HepG2 (cell line): ENCODE results near the gene DYSF. TPM values are rescaled to one million over a fixed set of nuclear protein-coding genes. Genes with fewer than 3 reads are reported as not detected.

Experiments
- ATAC-seq: fragments of 200-7000 bp; cut with Tn5 transposase; 3 replicates; pipeline ENCODE4 v1.9.1; 2020; ENCODE audit warnings: mild to moderate bottlenecking, moderate library complexity
- BruUV-seq: library from RNA; stranded (reverse); fragments of 400-500 nt; replicated peaks from 2 replicates; lab custom pipeline; 2021; lab: Mats Ljungman, UMichigan
- CTCF ChIA-PET: fragments of 300-600 bp; formaldehyde crosslinking; extraction: SDS; loops from one replicate; lab custom pipeline; 2021; ENCODE audit warnings: low total read pairs, inconsistent platforms, low intra/inter-chr PET ratio; lab: Yijun Ruan, JAX
- POLR2A ChIA-PET: fragments of 350-600 bp; sonication (Branson Sonifier 250); formaldehyde crosslinking; loops from one replicate; lab custom pipeline; 2020; ENCODE audit warnings: antibody characterized with exemption, inconsistent platforms; lab: Yijun Ruan, JAX
- DNase-seq: peaks from one replicate; pipeline ENCODE4 v3.0.0-alpha.2; 2015; ENCODE audit warnings: low spot score
- FAIRE-seq: peaks from 3 replicates; lab custom pipeline; 2011; peaks lifted over from hg19 to GRCh38; lab: Jason Lieb, UNC
- H2AFZ ChIP-seq: one replicate; pipeline ENCODE4 v1.6.1; 2011; ENCODE audit warnings: low read length, inconsistent platforms
- H3K27ac ChIP-seq: fragments of 300-600 bp; 3 replicates; pipeline ENCODE4 v1.8.0; 2011; ENCODE audit warnings: mixed run types, mild to moderate bottlenecking, mixed read lengths, low read length, inconsistent platforms; ENCODE audit not compliant: insufficient read depth; ENCODE audit errors: extremely low read length
- H3K27me3 ChIP-seq, 2 experiments: fragments of 200-600 bp in 1 of 2; 2 replicates in 1 of 2; 3 replicates in 1 of 2; pipeline versions ENCODE4 v1.6.0 to v1.8.0; 2011; ENCODE audit warnings: low read length in 2 of 2, mild to moderate bottlenecking in 2 of 2, moderate library complexity in 2 of 2, inconsistent platforms in 1 of 2; ENCODE audit not compliant: insufficient read depth in 2 of 2, control insufficient read depth in 1 of 2
- H3K36me3 ChIP-seq, 2 experiments: fragments of 200-600 bp in 1 of 2; replicated peaks in 1 of 2; 2 replicates in 1 of 2; 3 replicates in 1 of 2; pipeline versions ENCODE4 v1.5.1 to v1.8.0; 2011; ENCODE audit warnings: low read length in 2 of 2, inconsistent platforms in 1 of 2; ENCODE audit not compliant: insufficient read depth in 2 of 2, control insufficient read depth in 1 of 2
- H3K4me1 ChIP-seq: 2 replicates; pipeline ENCODE4 v1.5.1; 2012; ENCODE audit warnings: low read length, inconsistent platforms; ENCODE audit not compliant: insufficient read depth
- H3K4me2 ChIP-seq: 2 replicates; pipeline ENCODE4 v1.6.0; 2011; ENCODE audit warnings: low read depth, low read length, inconsistent platforms
- H3K4me3 ChIP-seq, 3 experiments: fragments of 200-600 bp in 1 of 3; sonication (generic), shearing (Covaris generic) in 1 of 3; replicated peaks in 1 of 3; 2 replicates each; pipeline ENCODE4 v1.5.1; 2011 to 2016; ENCODE audit warnings: low read length in 3 of 3, inconsistent platforms in 2 of 3, low read depth in 2 of 3, mild to moderate bottlenecking in 2 of 3, control low read depth in 1 of 3, mixed read lengths in 1 of 3; ENCODE audit not compliant: insufficient read depth in 1 of 3
- H3K79me2 ChIP-seq: one replicate; pipeline ENCODE4 v1.6.1; 2011; ENCODE audit warnings: low read length, inconsistent platforms; ENCODE audit not compliant: insufficient read depth
- H3K9ac ChIP-seq: 2 replicates; pipeline ENCODE4 v1.6.0; 2011; ENCODE audit warnings: mild to moderate bottlenecking, low read depth, low read length, inconsistent platforms; ENCODE audit not compliant: insufficient read depth
- H3K9me3 ChIP-seq: 2 replicates; pipeline ENCODE4 v1.5.1; 2012; ENCODE audit warnings: mild to moderate bottlenecking, low read length
- H4K20me1 ChIP-seq: 2 replicates; pipeline ENCODE4 v1.6.0; 2011; ENCODE audit warnings: inconsistent platforms, mild to moderate bottlenecking, low read length, moderate library complexity; ENCODE audit not compliant: insufficient read depth
- ATF7 ChIP-seq, 2 experiments: fragments of 450-650 bp in 1 of 2; sonication (generic) in 1 of 2; formaldehyde crosslinking in 1 of 2; IDR thresholded peaks; 2 replicates each; pipeline versions ENCODE4 v1.4.0 to v1.6.1; 2016 to 2020; ENCODE audit warnings: antibody characterized with exemption in 1 of 2, mild to moderate bottlenecking in 1 of 2, missing genetic modification reagents in 1 of 2
- GZF1 ChIP-seq: sonication (generic); formaldehyde crosslinking; IDR thresholded peaks from 2 replicates; pipeline ENCODE4 v1.5.1; 2020; ENCODE audit warnings: mild to moderate bottlenecking, missing genetic modification reagents
- HNRNPK ChIP-seq: fragments of 200-400 bp; formaldehyde crosslinking; IDR thresholded peaks from 2 replicates; pipeline ENCODE4 v1.6.1; 2018; ENCODE audit warnings: low read length, low read depth, moderate library complexity, mild to moderate bottlenecking; ENCODE audit not compliant: poor library complexity, severe bottlenecking
- JDP2 ChIP-seq: sonication (generic); formaldehyde crosslinking; IDR thresholded peaks from 2 replicates; pipeline ENCODE4 v1.8.1; 2022; ENCODE audit warnings: missing genetic modification reagents, borderline replicate concordance
- KMT2B ChIP-seq: IDR thresholded peaks from 2 replicates; pipeline ENCODE4 v1.6.1; 2016; ENCODE audit warnings: missing genetic modification reagents, missing compliant biosample characterization
- LRRFIP1 ChIP-seq: sonication (generic); formaldehyde crosslinking; conservative IDR thresholded peaks from 2 replicates; pipeline ENCODE4 v1.4.0; 2020; ENCODE audit warnings: missing genetic modification reagents
- MIXL1 ChIP-seq: IDR thresholded peaks from 2 replicates; pipeline ENCODE4 v1.6.1; 2016
- PAX8 ChIP-seq: sonication (generic); formaldehyde crosslinking; IDR thresholded peaks from 2 replicates; pipeline ENCODE4 v1.8.0; 2022; ENCODE audit warnings: mild to moderate bottlenecking, missing genetic modification reagents, borderline replicate concordance
- RBAK ChIP-seq: sonication (generic); formaldehyde crosslinking; IDR thresholded peaks from 2 replicates; pipeline ENCODE4 v1.5.1; 2020; ENCODE audit warnings: mild to moderate bottlenecking, missing genetic modification reagents
- TAF1 ChIP-seq: sonication (generic); formaldehyde crosslinking; IDR thresholded peaks from 2 replicates; pipeline ENCODE4 v1.4.0; 2020; ENCODE audit warnings: missing genetic modification reagents
- TAF15 ChIP-seq: fragments of 200-400 bp; formaldehyde crosslinking; IDR thresholded peaks from one replicate; pipeline ENCODE4 v1.6.1; 2018; ENCODE audit warnings: mild to moderate bottlenecking, low read depth, low read length; ENCODE audit not compliant: poor library complexity, severe bottlenecking
- TEAD2 ChIP-seq: sonication (generic); formaldehyde crosslinking; IDR thresholded peaks from 2 replicates; pipeline ENCODE4 v1.9.0; 2021; ENCODE audit warnings: missing genetic modification reagents
- TOE1 ChIP-seq: sonication (generic); formaldehyde crosslinking; IDR thresholded peaks from 2 replicates; pipeline ENCODE4 v1.4.0; 2020; ENCODE audit warnings: mild to moderate bottlenecking, missing genetic modification reagents
- ZBTB4 ChIP-seq: sonication (generic); formaldehyde crosslinking; IDR thresholded peaks from 2 replicates; pipeline ENCODE4 v1.4.0; 2020; ENCODE audit warnings: missing genetic modification reagents, mild to moderate bottlenecking, borderline replicate concordance
- ZFP91 ChIP-seq: sonication (generic); formaldehyde crosslinking; IDR thresholded peaks from 2 replicates; pipeline ENCODE4 v1.9.0; 2022; ENCODE audit warnings: missing genetic modification reagents, mild to moderate bottlenecking, borderline replicate concordance
- ZNF296 ChIP-seq: sonication (generic); formaldehyde crosslinking; conservative IDR thresholded peaks from 2 replicates; pipeline ENCODE4 v1.5.0; 2020; ENCODE audit warnings: mild to moderate bottlenecking, missing genetic modification reagents
- ZNF549 ChIP-seq: sonication (generic); formaldehyde crosslinking; IDR thresholded peaks from 2 replicates; pipeline ENCODE4 v1.5.0; 2020; ENCODE audit warnings: missing genetic modification reagents
- ZNF552 ChIP-seq: sonication (generic); formaldehyde crosslinking; IDR thresholded peaks from 2 replicates; pipeline ENCODE4 v1.9.0; 2022; ENCODE audit warnings: missing genetic modification reagents, mild to moderate bottlenecking, borderline replicate concordance
- ZNF567 ChIP-seq: sonication (generic); formaldehyde crosslinking; IDR thresholded peaks from 2 replicates; pipeline ENCODE4 v1.8.1; 2023; ENCODE audit warnings: mild to moderate bottlenecking, missing genetic modification reagents, borderline replicate concordance
- WGBS: methylation state at CpG from one replicate; pipeline ENCODE4 v1.1.6; 2017; ENCODE audit warnings: low lambda C conversion rate; 5-methylcytosine and 5-hydroxymethylcytosine counted together
- in situ Hi-C: cut with HindIII; loops from 2 replicates; pipeline ENCODE4 v1.10.0; 2017; ENCODE audit warnings: low pct_unique_long_range_greater_than_20kb; ENCODE audit not compliant: extremely low pct_ligation_motif_present
- intact Hi-C: fragments of 100-400 bp; cut with micrococcal nuclease; formaldehyde crosslinking; loops from one replicate; pipeline ENCODE4 v1.10.0; 2022; ENCODE audit not compliant: unreplicated experiment
- polyA plus RNA-seq, 8 experiments: library from polyadenylated mRNA; depleted of rRNA in 3 of 8; stranded (reverse) in 7 of 8; unstranded in 1 of 8; fragments of >200 nt; fragmentation: Illumina TruSeq in 4 of 8; extraction: Trizol in 4 of 8; gene quantifications; 2 replicates each; pipeline versions ENCODE4 v1.2.1 to v1.2.3, GENCODE V29; 2011 to 2016; ENCODE audit warnings: low read depth in 4 of 8, missing spikeins in 1 of 8, mixed read lengths in 1 of 8; ENCODE audit not compliant: insufficient read depth in 1 of 8
- total RNA-seq, 5 experiments: library from RNA; depleted of rRNA; stranded (reverse); fragments of >200 nt; fragmentation: Illumina TruSeq; extraction: Trizol; gene quantifications; 2 replicates each; pipeline ENCODE4 v1.2.3, GENCODE V29; 2016; ENCODE audit warnings: low read depth in 1 of 5

Gene DYSF
- total and polyA plus RNA-seq, 2 of the 13 experiments (the other 11 are each of a cell fraction or from before 2014, with no cell fraction given) = 0.15 to 2.4 TPM

- H3K27ac ChIP-seq = no peak overlapping the region
- no peak overlapping the region for H2AFZ ChIP-seq
- no peak overlapping the region for H3K4me2 ChIP-seq
- no peaks in the 10 kb centered on the region for H3K9me3 ChIP-seq
- H4K20me1 ChIP-seq = no peaks in the 10 kb centered on the region
- no TSS peak for BruUV-seq
- no peak overlapping the region for H3K9ac ChIP-seq
- 26% methylated on average over 4 of the region's 5 CpGs for WGBS
- H3K4me3 ChIP-seq = no peak overlapping the region
- peaks cover 5 to 6% of the 10 kb centered on the region in 2 experiments; a peak in 2 of 5 replicates for H3K27me3 ChIP-seq
- POLR2A ChIA-PET = no interaction called here
- CTCF ChIA-PET = no interaction called here
- ATAC-seq (no peak), DNase-seq (no peak), FAIRE-seq (no peak)
- H3K36me3 ChIP-seq = no peaks in the 10 kb centered on the region
- no peaks in the 10 kb centered on the region for H3K79me2 ChIP-seq
- intact Hi-C loops = no loop called here
- no peaks in the 10 kb centered on the region for H3K4me1 ChIP-seq
- in situ Hi-C loops = no loop called here
- no peak for TF ChIP-seq ZNF567 (CRISPR knock-in tag)
- TF ChIP-seq LRRFIP1 (CRISPR knock-in tag) = no peak
- no peak for TF ChIP-seq MIXL1 (CRISPR knock-in tag)
- no peak for TF ChIP-seq TAF15
- TF ChIP-seq HNRNPK = no peak
- no peak for TF ChIP-seq JDP2 (CRISPR knock-in tag)
- TF ChIP-seq ZFP91 (CRISPR knock-in tag) = no peak
- no peak for TF ChIP-seq GZF1 (CRISPR knock-in tag)
- TF ChIP-seq ZNF296 (CRISPR knock-in tag) = no peak
- no peak for TF ChIP-seq ZBTB4 (CRISPR knock-in tag)
- no peak for TF ChIP-seq ZNF552 (CRISPR knock-in tag)
- no peak for TF ChIP-seq RBAK (CRISPR knock-in tag)
- no peak for TF ChIP-seq PAX8 (CRISPR knock-in tag)
- TF ChIP-seq TAF1 (CRISPR knock-in tag) = no peak
- no peak for TF ChIP-seq ZNF549 (CRISPR knock-in tag)
- no peak for TF ChIP-seq ATF7 (IDR thresholded peaks at IDR 0.05)
- TF ChIP-seq ATF7 (CRISPR knock-in tag; IDR thresholded peaks at IDR 0.05) = no peak
- TF ChIP-seq KMT2B (CRISPR knock-in tag) = no peak
- TF ChIP-seq TOE1 = no peak
- TF ChIP-seq TEAD2 (CRISPR knock-in tag) = no peak
These were observed 46.3 kb downstream of the DYSF start for GRCh38 chr2:71499691-71500090.
